GM21360 (cell line): ENCODE data around the gene CTSC.
"Not testable (repeated sequence)": the region's sequence is repeated elsewhere in the genome, so short reads cannot be mapped to it uniquely, and the experiment has no call there.

Source experiments
- ATAC-seq: cut with Tn5 transposase; IDR thresholded peaks from one replicate; pipeline ENCODE4 v1.9.1; 2021; ENCODE audit warnings: mild to moderate bottlenecking, moderate library complexity; ENCODE audit not compliant: unreplicated experiment

The CTSC gene

DNA sequence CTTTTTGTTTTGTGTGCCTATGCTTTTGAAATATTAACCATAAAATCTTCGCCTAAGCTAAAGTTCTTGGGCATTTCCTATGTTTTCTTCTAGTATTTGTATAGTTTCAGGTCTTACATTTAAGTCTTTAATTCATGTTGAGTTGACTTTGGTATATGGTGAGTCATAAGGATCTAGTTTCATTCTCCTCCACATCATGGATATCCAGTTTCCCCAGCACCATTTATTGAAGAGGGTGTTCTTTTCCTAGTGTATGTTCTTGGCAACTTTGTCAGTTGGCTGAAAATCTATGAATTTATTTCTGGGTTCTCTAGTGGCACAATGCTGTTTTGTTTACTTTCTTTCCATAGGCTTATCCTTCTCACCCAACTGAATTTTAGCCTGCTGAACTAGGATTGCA, 49.0 kb downstream of the CTSC start:
- ATAC-seq, result no peak

DNA sequence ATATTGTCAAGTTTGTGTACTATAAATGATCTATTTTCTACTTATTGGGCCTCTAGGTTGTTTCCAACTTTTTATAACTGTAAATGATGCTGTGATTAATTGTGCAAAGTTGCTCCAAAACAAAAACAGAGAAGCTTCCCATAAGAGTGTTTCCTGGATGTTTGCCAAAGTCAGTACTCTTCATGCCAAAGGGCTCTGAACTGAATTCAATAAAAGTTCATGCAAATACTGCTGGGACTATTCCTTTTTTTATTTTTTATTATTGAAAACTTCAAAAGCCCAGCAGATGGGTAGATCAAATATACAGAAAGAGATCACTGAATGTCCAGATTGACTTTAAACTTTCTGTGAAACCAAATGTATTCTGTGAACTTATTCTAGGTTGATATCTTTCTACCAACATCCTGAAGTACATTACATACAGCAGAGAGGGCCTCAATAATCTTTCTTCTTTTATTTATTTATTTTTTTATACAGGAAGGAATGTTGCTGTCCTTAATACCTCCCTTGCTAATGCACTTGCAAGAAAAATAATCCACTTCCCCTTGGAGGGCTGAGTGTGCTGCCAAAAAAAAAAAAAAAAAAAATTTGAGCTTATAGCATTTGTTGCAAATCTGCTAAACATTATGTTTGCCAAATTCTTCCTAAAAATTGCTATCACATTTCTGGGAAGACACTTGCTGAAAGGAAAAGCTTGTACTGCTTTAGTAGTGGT, 53.0 kb downstream of the CTSC start:
- ATAC-seq, result no peak

GRCh38 chr11:88282747-88283515, 54.6 kb downstream of the CTSC start:
- ATAC-seq, result no peak

- ATAC-seq, result no peak
Measured at GRCh38 chr11:88281317-88281712, 56.2 kb downstream of the CTSC start.

GRCh38 chr11:88280673-88281316, 56.7 kb downstream of the CTSC start:
- ATAC-seq, result no peak

GRCh38 chr11:88277349-88277915, 60.1 kb downstream of the CTSC start:
- ATAC-seq, result no peak

DNA sequence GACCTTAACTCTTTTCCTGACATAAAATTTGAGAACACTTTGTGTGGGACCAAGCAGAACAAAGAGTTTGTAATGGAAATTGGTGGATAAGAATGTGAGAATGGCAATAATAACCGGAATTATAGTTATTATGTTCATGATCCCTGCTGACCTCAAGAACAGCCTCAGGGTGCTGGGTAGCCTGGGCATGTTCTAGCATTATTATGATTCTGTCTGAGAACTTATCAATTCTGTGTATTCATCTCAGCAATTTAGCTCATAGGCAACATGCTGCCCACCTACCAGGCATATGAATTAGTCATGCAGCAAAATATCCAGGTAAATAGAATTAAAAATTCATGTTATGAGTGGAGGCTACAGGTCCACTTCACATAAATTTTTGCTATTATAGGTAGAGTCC, 61.9 kb downstream of the CTSC start:
- ATAC-seq, result no peak

DNA sequence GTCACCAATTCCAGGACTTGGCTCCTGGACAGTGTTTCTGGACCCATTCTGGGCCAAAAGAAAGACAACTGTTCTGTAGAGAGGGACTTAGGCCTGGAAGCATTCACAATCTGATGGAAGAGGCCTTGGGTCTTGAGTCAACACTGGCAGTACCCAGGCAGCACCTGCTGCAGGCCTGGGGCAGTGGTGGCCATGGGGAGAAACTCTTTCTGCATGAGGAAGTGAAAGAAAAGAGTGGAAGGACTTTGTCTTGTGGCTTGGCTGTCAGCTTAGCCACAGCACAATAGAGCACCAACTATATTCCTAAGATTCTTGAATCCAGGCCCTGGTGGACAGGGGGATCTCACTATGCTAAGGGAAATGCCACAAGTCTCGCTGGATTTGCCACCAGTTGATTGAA, 70.6 kb downstream of the CTSC start:
- ATAC-seq, result no peak

GRCh38 chr11:88266157-88266556, 71.4 kb downstream of the CTSC start:
- ATAC-seq, result no peak

- ATAC-seq, result no peak
Measured at GRCh38 chr11:88259431-88259830, 78.1 kb downstream of the CTSC start.

- no peak for ATAC-seq
Measured at GRCh38 chr11:88252208-88252607, 85.3 kb downstream of the CTSC start.

- no peak for ATAC-seq
Measured at GRCh38 chr11:88250566-88251242, 86.8 kb downstream of the CTSC start.

- no peak for ATAC-seq
Measured at GRCh38 chr11:88249706-88250105, 87.8 kb downstream of the CTSC start.

DNA sequence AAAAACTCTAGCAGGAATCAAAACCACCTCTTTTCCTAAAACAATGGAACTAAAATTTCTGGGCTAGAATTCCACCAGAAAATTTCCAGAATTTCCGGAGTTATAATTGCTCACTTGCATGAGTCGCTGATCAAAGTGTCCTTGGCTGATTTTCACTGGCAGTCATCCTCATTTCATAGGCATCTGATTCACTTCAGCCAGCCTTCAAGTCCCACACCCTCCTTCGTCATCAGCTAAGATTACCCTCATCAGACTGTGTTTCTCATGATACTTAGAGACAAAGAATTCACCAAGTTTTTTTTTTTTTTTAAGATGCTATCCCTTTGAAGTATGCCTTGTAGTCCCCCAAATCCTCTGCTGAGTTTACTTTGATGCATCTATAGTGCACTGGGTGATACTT, 90.8 kb downstream of the CTSC start:
- ATAC-seq, result no peak

DNA sequence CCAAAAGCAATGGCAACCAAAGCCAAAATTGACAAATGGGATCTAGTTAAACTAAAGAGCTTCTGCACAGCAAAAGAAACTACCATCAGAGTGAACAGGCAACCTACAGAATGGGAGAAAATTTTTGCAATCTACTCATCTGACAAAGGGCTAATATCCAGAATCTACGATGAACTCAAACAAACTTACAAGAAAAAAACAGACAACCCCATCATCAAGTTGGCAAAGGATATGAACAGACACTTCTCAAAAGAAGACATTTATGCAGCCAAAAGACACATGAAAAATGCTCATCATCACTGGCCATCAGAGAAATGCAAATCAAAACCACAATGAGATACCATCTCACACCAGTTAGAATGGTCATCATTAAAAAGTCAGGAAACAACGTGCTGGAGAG, 92.0 kb downstream of the CTSC start:
- ATAC-seq, result not testable (repeated sequence)
